A204.1 (cell line): ENCODE data around the gene RPL13.

Experiments used
- FAIRE-seq: peaks from 2 replicates; lab custom pipeline; 2012; peaks lifted over from hg19 to GRCh38; lab: Jason Lieb, UNC

Gene RPL13

DNA sequence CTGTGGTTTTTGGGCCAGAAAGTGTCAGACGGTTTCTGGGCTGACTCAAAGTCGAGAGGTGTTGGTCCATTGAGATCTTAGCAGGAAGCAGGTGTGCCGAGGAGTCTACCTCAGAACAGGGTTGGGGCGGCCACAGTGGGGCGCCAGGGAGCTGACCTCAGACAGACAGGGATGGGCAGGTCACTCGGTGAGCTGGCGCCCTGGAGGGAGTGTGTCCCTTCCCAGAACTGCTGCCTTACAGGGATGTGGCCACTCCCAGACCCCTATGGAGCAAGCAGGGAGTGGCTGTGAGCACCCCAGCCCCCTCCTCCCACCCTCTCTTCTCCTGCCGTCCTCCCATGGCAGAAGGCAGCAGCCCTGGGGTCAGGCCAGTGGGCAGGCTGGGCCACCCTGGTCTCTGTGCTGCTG, 39.0 kb downstream of the RPL13 start:
- FAIRE-seq: no peak

DNA sequence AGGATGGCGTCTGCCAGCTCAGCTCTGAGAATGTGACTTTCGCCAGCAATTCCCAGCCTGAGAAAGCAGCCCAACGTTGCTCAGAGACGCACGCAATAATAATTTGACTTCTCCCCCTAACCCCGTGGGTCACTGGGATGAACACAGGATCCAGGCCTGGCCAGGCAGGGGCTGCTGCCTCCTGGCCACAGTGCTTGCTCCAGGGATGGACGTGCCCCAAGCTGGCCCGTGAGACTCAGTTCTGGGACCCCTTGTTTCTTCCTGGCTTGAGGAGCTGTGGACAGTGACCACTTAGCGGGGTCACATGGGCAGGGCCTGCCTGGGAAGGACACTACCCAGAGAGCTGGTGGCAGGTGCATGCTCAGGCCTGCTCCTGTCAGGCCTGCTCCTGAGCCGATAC, 39.4 kb downstream of the RPL13 start:
- FAIRE-seq: no peak

DNA sequence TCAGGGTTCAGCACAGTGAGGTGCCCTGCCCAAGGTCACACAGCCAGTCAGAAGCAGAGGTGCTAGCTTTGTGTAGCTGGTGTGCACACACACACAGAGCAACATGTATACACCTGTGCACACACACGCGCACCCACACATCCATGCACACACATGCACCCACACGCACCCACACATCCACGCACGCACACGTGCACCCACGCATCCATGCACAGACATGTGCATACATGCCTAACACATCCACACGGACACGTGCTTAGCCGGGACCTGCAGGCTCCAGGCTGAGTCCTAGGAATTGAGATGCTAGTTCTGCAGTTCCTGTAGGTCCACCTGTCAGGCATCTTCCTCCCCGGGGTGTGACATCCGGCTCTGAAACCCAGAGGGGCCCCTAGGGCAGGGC, 39.9 kb downstream of the RPL13 start:
- FAIRE-seq: no peak

- no peak for FAIRE-seq
Observed at GRCh38 chr16:89600956-89601355, 40.5 kb downstream of the RPL13 start.

GRCh38 chr16:89601906-89602272, 41.4 kb downstream of the RPL13 start:
- FAIRE-seq: no peak

DNA sequence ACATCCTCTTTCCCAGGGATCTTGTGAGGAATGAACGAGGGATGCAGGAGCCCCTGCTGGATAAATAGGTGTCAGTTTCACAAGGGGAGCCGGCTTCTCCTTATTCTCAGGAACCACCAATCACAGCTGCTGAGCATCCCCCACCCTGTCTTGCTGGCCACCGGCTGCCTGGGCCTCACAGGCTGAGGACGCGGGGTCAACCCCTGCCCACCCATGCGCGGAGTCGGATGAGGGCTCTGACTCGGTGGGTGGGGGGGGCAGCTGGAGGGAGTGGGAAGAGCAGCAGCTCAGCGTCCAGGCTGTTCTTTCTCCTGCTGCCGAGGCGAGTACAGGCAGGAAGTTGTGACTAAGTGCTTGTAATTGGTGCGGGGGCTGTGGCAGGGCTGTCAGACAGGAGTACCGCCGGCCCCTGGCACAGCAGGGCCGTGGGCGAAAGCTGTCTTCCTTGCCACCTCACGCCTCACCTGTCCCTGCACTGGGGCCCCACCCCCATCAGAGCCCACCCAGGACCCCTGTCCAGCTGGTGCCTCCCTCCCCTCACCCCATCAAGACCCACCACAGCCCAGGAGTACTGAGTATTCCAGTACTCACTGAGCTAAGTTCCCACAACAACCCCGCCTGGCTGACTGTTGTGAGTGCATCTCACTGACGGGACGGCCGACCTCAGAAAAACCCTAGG, 41.9 kb downstream of the RPL13 start:
- no peak for FAIRE-seq

DNA sequence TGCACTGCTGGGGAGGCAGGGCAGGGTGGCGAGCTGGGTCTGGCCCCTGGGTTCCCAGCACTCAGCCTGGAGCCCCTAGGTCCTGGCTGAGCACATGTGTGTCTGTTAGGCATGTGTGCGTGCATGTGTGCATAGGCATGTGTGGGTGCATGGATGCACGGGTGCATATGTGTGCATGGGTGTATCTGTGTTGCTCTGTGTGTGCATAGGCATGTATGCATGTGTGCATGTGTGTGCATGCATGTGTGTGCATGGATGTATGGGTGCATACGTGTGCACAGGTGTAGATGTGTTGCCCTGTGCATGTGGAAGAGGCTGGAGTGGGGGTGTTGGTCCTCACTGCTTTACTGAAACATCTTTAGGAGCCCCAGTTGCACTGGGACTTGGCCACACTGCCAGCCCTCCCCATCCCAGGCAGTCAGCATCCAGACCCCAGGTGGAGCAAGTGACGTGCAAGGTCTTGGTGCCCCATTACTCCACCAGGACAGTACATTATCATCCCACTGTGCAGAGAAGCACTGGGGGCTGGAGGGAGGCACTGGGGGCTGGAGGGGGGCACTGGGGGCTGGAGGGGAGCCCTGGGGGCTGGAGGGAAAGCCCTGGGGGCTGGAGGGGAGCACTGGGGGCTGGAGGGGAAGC, 42.6 kb downstream of the RPL13 start:
- no peak for FAIRE-seq

DNA sequence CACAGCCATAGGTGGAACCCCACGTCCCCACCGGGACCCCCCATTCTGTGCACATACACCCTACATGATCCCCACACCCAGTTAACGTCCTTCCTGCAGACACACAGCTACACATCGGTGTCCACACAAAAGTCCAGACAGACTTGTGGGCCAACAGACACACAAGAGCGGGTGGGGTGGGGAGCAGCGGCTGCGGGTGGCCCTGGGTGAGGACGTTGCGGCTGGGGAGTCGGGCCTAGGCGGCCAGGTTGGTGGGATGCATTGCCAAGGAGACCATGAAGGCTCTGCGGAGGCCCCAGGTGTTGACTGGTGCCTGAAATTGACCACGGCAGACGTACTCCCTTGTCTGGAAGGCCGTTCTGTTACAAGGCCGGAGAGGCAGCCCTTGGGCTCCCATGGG, 44.3 kb downstream of the RPL13 start:
- FAIRE-seq: no peak

GRCh38 chr16:89605186-89605970, 44.9 kb downstream of the RPL13 start:
- FAIRE-seq: no peak

DNA sequence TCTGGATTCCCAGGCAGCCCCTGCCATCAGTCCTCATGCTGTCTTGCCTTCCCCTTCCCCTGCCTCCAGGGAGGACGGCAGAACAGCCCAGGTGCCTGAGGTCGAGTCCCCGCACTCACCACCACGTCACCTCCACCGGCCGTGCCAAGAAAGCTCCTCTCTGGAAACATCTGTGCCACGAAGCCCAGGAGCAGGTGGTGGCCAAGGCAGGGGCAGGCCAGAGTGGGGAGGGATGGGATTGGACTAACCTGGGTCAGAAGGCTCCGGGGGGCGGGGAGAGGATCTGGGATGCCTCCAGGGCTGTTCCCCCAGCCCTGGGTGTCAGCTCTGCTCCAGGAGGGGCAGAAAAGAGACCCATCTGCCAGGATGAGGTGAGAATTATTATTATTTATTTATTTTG, 45.5 kb downstream of the RPL13 start:
- no peak for FAIRE-seq

GRCh38 chr16:89607453-89607852, 47.0 kb downstream of the RPL13 start:
- no peak for FAIRE-seq

- FAIRE-seq: no peak
Observed at GRCh38 chr16:89607937-89608740, 47.7 kb downstream of the RPL13 start.

- FAIRE-seq: no peak
Observed at GRCh38 chr16:89610108-89610453, 49.6 kb downstream of the RPL13 start.

GRCh38 chr16:89612415-89613166, 52.1 kb downstream of the RPL13 start:
- no peak for FAIRE-seq

DNA sequence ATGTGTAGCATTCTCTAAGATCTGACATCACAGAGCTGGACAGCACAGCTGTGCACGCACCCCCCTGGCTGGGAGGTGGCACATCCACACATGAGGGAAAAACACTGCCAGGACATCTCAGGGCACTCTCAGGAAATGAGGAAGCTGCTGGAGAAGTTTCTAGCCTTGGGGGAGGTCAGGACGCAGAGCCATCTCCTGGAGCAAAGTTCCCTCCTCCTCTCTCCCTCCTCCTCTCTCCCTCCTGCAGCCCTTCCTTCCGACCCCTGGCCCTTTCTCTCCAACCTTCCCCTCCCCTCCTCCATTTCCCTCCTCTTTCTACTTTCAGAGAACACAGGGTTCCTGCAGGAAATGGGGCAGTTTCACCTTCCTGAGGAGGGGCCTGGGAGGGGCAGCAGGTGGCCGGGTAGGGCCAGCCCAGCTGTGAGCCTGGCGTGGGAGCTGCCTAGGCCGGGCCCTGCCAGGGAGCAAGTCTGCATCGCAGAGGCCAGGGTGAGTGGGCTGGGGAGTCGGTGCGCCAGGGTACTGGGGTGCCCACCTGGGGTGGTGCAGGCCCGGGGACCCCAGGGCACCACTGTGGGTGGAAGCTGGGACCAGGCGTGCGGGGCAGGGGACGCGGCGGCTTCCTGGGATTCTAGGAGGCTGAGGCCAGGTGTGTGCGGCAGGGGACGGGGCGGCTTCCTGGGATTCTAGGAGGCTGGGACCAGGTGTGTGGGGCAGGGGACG, 52.9 kb downstream of the RPL13 start, which contains the start of gene DPEP1:
TSS of gene DPEP1 (plus strand) at position 412 of the 723 bp plus-strand sequence. CDS start 16,769 bp downstream, outside the sequence.
- no peak for FAIRE-seq

DNA sequence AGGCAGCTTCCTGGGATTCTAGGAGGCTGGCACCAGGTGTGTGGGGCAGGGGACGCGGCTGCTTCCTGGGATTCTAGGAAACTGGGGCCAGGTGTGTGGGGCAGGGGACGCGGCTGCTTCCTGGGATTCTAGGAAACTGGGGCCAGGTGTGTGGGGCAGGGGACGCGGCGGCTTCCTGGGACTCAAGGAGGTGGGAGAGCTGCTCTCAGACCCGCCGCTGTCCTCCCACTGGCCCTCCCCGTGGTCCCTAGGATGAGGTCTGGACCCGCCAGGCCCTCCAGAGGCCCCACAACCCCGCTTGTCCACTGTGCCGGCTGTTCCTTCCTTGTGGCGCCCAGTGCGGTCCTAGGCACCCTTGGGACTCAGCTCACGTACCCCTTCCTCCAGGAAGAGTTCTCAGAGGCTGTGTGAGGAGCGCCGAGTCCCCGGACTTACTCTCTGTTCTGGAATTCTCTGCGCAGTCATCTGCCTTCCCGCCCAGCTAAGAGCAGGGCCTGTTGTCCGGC, 53.5 kb downstream of the RPL13 start:
- no peak for FAIRE-seq
